ENCODE results near the gene DPEP3.

DNA sequence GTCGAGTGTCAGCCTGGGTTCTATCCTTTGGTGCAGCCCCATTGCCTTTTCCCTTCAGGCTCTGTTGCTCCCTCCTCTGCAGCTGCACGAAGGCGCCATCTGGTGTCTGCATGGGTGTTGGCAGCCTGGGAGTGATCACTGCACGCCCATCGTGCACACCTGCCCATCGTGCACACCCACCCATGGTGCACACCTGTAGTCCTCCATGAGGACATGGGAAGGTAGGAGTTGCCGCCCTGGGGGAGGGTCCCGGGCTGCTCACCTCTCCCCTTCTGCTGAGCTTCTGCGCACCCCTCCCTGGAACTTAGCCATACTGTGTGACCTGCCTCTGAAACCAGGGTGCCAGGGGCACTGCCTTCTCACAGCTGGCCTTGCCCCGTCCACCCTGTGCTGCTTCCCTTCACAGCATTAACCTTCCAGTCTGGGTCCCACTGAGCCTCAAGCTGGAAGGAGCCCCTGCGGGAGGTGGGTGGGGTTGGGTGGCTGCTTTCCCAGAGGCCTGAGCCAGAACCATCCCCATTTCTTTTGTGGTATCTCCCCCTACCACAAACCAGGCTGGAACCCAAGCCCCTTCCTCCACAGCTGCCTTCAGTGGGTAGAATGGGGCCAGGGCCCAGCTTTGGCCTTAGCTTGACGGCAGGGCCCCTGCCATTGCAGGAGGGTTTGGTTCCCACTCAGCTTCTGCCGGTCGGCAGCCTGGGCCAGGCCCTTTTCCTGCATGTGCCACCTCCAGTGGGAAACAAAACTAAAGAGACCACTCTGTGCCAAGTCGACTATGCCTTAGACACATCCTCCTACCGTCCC, 51.5 kb downstream of the DPEP3 start:
- no peak for TF ChIP-seq ZNF274 (IDR thresholded peaks at IDR 0.05; ENCODE audit: low read depth, low read length)
- TF ChIP-seq YY1 (IDR thresholded peaks at IDR 0.05; ENCODE audit: insufficient read depth, insufficient read length) = no peak
